ENCODE data around the gene MEGF9. TPM values are rescaled to one million over a fixed set of nuclear protein-coding genes. Genes with fewer than 3 reads are reported as not detected.

MEGF9 gene
- total and polyA plus RNA-seq, 4 donors, result 15.5 to 27.4 (median 19.3) TPM

- TF ChIP-seq ATF3 (IDR thresholded peaks at IDR 0.05) (no peak), HNF4A (conservative IDR thresholded peaks at IDR 0.05) (no peak), HNF4G (IDR thresholded peaks at IDR 0.05) (no peak), ZBTB33 (IDR thresholded peaks at IDR 0.05) (no peak), FOXA2 (IDR thresholded peaks at IDR 0.05) (no peak), SP1 (IDR thresholded peaks at IDR 0.05) (no peak), YY1 (IDR thresholded peaks at IDR 0.05) (no peak), GABPA (IDR thresholded peaks at IDR 0.05 in 1 of 2, conservative IDR thresholded peaks at IDR 0.05 in 1 of 2) (no peak), FOXA1 (IDR thresholded peaks at IDR 0.05) (no peak), REST (IDR thresholded peaks at IDR 0.05) (no peak), EGR1 (IDR thresholded peaks at IDR 0.05; ENCODE audit: low read depth in 2 of 2) (no peak), RAD21 (IDR thresholded peaks at IDR 0.05) (no peak), CTCF (IDR thresholded peaks at IDR 0.05; ENCODE audit: low read depth, low read length, missing input control) (no peak), NR2F2 (IDR thresholded peaks at IDR 0.05) (no peak), MAX (IDR thresholded peaks at IDR 0.05) (no peak), RXRA (IDR thresholded peaks at IDR 0.05) (no peak), JUND (IDR thresholded peaks at IDR 0.05) (no peak)
- H3K27ac ChIP-seq (ENCODE audit: low read depth in 1 of 2, low read length in 2 of 2), result no peak overlapping the region
- DNase-seq (ENCODE audit: low spot score), result no peak
- no peak overlapping the region for H3K4me3 ChIP-seq (ENCODE audit: low read depth in 1 of 3, low read length in 3 of 3)
- H3K4me1 ChIP-seq (ENCODE audit: control insufficient read depth in 4 of 4, insufficient read depth in 4 of 4, low read length in 3 of 4), result peaks cover 2 to 19% (median 4%) of the 10 kb centered on the region in 4 donors
- H3K36me3 ChIP-seq (ENCODE audit: control insufficient read depth in 4 of 4, insufficient read depth in 3 of 4, low read depth in 1 of 4, low read length in 3 of 4), result peaks cover 0 to 2% (median 1%) of the 10 kb centered on the region in 4 donors
- WGBS, result 99% methylated on average over 3 of the region's 3 CpGs
- no peaks in the 10 kb centered on the region for H3K9me3 ChIP-seq (ENCODE audit: control insufficient read depth in 4 of 4, low read length in 3 of 4)
- H3K27me3 ChIP-seq (ENCODE audit: control insufficient read depth in 4 of 4, insufficient read depth in 4 of 4, low read length in 3 of 4), result no peaks in the 10 kb centered on the region
- no peak overlapping the region for H3K9ac ChIP-seq (ENCODE audit: low read depth in 1 of 2, low read length in 2 of 2)
Observed at GRCh38 chr9:120558454-120558853, 155.8 kb downstream of the MEGF9 start.
